ENCODE data around the gene DNAI2. TPM values are rescaled to one million over a fixed set of nuclear protein-coding genes. Genes with fewer than 3 reads are reported as not detected.

The DNAI2 gene
- total RNA-seq, 1 experiment from 2014 or later, result not detected

GRCh38 chr17:74330446-74330845 is 56.4 kb downstream of the DNAI2 start:
- H3K4me2 ChIP-seq (ENCODE audit: low read length), result no peak overlapping the region
- no peaks in the 10 kb centered on the region for H3K9me2 ChIP-seq (ENCODE audit: insufficient read depth)
- intact Hi-C loops (cut with micrococcal nuclease), result no loop called here
- DNase-seq (ENCODE audit: low read depth, low spot score) (no peak), ATAC-seq (no peak)
- no peaks in the 10 kb centered on the region for H3K4me1 ChIP-seq (ENCODE audit: control insufficient read depth in 1 of 2, insufficient read depth in 2 of 2, low read length in 2 of 2)
- no peaks in the 10 kb centered on the region for H4K20me1 ChIP-seq (ENCODE audit: insufficient read depth)
- TF ChIP-seq EGR1 (IDR thresholded peaks at IDR 0.05; ENCODE audit: low read depth) (no peak), ZBTB33 (IDR thresholded peaks at IDR 0.05; ENCODE audit: extremely low read depth, insufficient replicate concordance, low read length) (no peak), ZFX (IDR thresholded peaks at IDR 0.05) (no peak), CEBPB (IDR thresholded peaks at IDR 0.05; ENCODE audit: low read depth) (no peak), JUND (IDR thresholded peaks at IDR 0.05) (no peak), POLR2A (IDR thresholded peaks at IDR 0.05; ENCODE audit: borderline replicate concordance, extremely low read depth, insufficient read depth, insufficient read length) (no peak), RAD21 (IDR thresholded peaks at IDR 0.05; ENCODE audit: low read depth) (no peak), POLR2AphosphoS5 (IDR thresholded peaks at IDR 0.05; ENCODE audit: low read depth, low read length) (no peak), ELF1 (IDR thresholded peaks at IDR 0.05; ENCODE audit: borderline replicate concordance, low read depth) (no peak), SIN3A (IDR thresholded peaks at IDR 0.05; ENCODE audit: low read depth) (no peak)
- TF ChIP-seq, protein P1, sequence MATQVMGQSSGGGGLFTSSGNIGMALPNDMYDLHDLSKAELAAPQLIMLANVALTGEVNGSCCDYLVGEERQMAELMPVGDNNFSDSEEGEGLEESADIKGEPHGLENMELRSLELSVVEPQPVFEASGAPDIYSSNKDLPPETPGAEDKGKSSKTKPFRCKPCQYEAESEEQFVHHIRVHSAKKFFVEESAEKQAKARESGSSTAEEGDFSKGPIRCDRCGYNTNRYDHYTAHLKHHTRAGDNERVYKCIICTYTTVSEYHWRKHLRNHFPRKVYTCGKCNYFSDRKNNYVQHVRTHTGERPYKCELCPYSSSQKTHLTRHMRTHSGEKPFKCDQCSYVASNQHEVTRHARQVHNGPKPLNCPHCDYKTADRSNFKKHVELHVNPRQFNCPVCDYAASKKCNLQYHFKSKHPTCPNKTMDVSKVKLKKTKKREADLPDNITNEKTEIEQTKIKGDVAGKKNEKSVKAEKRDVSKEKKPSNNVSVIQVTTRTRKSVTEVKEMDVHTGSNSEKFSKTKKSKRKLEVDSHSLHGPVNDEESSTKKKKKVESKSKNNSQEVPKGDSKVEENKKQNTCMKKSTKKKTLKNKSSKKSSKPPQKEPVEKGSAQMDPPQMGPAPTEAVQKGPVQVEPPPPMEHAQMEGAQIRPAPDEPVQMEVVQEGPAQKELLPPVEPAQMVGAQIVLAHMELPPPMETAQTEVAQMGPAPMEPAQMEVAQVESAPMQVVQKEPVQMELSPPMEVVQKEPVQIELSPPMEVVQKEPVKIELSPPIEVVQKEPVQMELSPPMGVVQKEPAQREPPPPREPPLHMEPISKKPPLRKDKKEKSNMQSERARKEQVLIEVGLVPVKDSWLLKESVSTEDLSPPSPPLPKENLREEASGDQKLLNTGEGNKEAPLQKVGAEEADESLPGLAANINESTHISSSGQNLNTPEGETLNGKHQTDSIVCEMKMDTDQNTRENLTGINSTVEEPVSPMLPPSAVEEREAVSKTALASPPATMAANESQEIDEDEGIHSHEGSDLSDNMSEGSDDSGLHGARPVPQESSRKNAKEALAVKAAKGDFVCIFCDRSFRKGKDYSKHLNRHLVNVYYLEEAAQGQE (IDR thresholded peaks at IDR 0.05; ENCODE audit: low read depth), result no peak
- TF ChIP-seq, protein P2, sequence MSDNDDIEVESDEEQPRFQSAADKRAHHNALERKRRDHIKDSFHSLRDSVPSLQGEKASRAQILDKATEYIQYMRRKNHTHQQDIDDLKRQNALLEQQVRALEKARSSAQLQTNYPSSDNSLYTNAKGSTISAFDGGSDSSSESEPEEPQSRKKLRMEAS (IDR thresholded peaks at IDR 0.05), result no peak
- TF ChIP-seq, protein P3, sequence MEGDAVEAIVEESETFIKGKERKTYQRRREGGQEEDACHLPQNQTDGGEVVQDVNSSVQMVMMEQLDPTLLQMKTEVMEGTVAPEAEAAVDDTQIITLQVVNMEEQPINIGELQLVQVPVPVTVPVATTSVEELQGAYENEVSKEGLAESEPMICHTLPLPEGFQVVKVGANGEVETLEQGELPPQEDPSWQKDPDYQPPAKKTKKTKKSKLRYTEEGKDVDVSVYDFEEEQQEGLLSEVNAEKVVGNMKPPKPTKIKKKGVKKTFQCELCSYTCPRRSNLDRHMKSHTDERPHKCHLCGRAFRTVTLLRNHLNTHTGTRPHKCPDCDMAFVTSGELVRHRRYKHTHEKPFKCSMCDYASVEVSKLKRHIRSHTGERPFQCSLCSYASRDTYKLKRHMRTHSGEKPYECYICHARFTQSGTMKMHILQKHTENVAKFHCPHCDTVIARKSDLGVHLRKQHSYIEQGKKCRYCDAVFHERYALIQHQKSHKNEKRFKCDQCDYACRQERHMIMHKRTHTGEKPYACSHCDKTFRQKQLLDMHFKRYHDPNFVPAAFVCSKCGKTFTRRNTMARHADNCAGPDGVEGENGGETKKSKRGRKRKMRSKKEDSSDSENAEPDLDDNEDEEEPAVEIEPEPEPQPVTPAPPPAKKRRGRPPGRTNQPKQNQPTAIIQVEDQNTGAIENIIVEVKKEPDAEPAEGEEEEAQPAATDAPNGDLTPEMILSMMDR (IDR thresholded peaks at IDR 0.05 in 2 of 3, conservative IDR thresholded peaks at IDR 0.05 in 1 of 3; ENCODE audit: borderline replicate concordance in 1 of 3, insufficient read depth in 1 of 3, low read depth in 2 of 3, low read length in 2 of 3), result no peak
- TF ChIP-seq, protein P4, sequence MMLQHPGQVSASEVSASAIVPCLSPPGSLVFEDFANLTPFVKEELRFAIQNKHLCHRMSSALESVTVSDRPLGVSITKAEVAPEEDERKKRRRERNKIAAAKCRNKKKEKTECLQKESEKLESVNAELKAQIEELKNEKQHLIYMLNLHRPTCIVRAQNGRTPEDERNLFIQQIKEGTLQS (IDR thresholded peaks at IDR 0.05), result no peak
- no peak overlapping the region for H3K4me3 ChIP-seq (replicated peaks in 1 of 2; ENCODE audit: low read depth in 1 of 2, low read length in 2 of 2)
- H3K27ac ChIP-seq (ENCODE audit: low read depth, low read length), result no peak overlapping the region
- no peaks in the 10 kb centered on the region for H3K79me2 ChIP-seq (ENCODE audit: insufficient read depth, low read length)
- no peaks in the 10 kb centered on the region; the same call in 1 of the 2 replicates for H3K27me3 ChIP-seq (ENCODE audit: insufficient read depth, low read length)
- H3K36me3 ChIP-seq (ENCODE audit: control insufficient read depth in 1 of 2, insufficient read depth in 2 of 2, low read length in 2 of 2), result no peaks in the 10 kb centered on the region
- no TSS peak for BruUV-seq (replicated peaks)
- ChIA-PET RAD21 (ENCODE audit: low non-redundant PET in 1 of 2, low total read pairs in 2 of 2, uncharacterized antibody in 2 of 2, unreplicated experiment in 2 of 2) (no interaction called here), CTCF (no interaction called here), POLR2A (no interaction called here)
- H2AFZ ChIP-seq (ENCODE audit: low read depth, low read length, poor library complexity, severe bottlenecking), result no peak overlapping the region
- no peaks in the 10 kb centered on the region for H3K9me3 ChIP-seq (ENCODE audit: control insufficient read depth in 1 of 2, insufficient read depth in 1 of 2, low read depth in 1 of 2, low read length in 2 of 2)
- no peak overlapping the region for H3K9ac ChIP-seq (ENCODE audit: low read length)

Measured in HCT116 (cell line).